Body of pancreas (tissue), 4 donors: ENCODE measurements around the gene GRM8. TPM values are rescaled to one million over a fixed set of nuclear protein-coding genes. Genes with fewer than 3 reads are reported as not detected.
A peak's percentile ranks its signal among the peaks of the same experiment; 100 is the strongest.

Experiments
- ATAC-seq: fragments of 150-250 bp; one replicate; pipeline ENCODE4 v1.9.1; 2016
- DNase-seq, 4 donors: peaks; one replicate each; pipeline ENCODE4 v3.0.0-alpha.2; 2019
- H3K27ac ChIP-seq, 4 donors: fragments of 200-600 bp; sonication (generic); 1 replicate in 3 of 4; 2 replicates in 1 of 4; pipeline versions ENCODE4 v1.5.1 to v1.6.1; 2016 to 2019; ENCODE audit warnings: mild to moderate bottlenecking in 1 of 4, mixed read lengths in 1 of 4, moderate library complexity in 1 of 4
- H3K27me3 ChIP-seq, 2 donors: fragments of 200-600 bp; sonication (generic); one replicate each; pipeline ENCODE4 v1.6.0; 2016; ENCODE audit warnings: mild to moderate bottlenecking in 1 of 2
- H3K36me3 ChIP-seq, 2 donors: fragments of 200-600 bp; sonication (generic); replicated peaks in 1 of 2; 2 replicates each; pipeline ENCODE4 v1.5.1; 2016; ENCODE audit warnings: low read depth in 2 of 2; ENCODE audit not compliant: insufficient read depth in 1 of 2
- H3K4me1 ChIP-seq: fragments of 200-600 bp; sonication (generic); one replicate; pipeline ENCODE4 v1.6.0; 2016
- H3K4me3 ChIP-seq, 2 donors: fragments of 200-600 bp; sonication (generic); 1 replicate in 1 of 2; 2 replicates in 1 of 2; pipeline ENCODE4 v1.5.1; 2016 to 2019
- H3K9me3 ChIP-seq, 3 donors: fragments of 200-600 bp; sonication (generic); 1 replicate in 2 of 3; 2 replicates in 1 of 3; pipeline ENCODE4 v1.5.1; 2016
- POLR2A ChIP-seq, 3 donors: fragments of 450-650 bp; IDR thresholded peaks; one replicate each; pipeline ENCODE4 v1.6.1; 2016; ENCODE audit warnings: antibody characterized with exemption in 3 of 3, mild to moderate bottlenecking in 2 of 3
- WGBS, 2 donors: methylation state at CpG; one replicate each; pipeline ENCODE4 v1.1.5; 2017; 5-methylcytosine and 5-hydroxymethylcytosine counted together
- intact Hi-C: fragments of 100-400 bp; cut with DNase I; formaldehyde crosslinking; loops from one replicate; pipeline ENCODE4 v1.15.1; 2023
- total RNA-seq, 2 donors: library from RNA; depleted of rRNA; stranded (reverse); fragments of >200 nt; gene quantifications; one replicate each; pipeline ENCODE4 v1.1.0, GENCODE V29; 2016
- TF ChIP-seq, protein P1 (sequence below), 7 experiments: fragments of 450-650 bp in 4 of 7; fragments of 200-600 bp in 3 of 7; sonication (generic) in 3 of 7; IDR thresholded peaks; one replicate each; pipeline ENCODE4 v1.5.1; 2016 to 2019; ENCODE audit warnings: antibody characterized with exemption in 7 of 7

GRM8 gene
- total RNA-seq, 2 donors from 2014 or later = 2.3 TPM; not detected in 1

DNA sequence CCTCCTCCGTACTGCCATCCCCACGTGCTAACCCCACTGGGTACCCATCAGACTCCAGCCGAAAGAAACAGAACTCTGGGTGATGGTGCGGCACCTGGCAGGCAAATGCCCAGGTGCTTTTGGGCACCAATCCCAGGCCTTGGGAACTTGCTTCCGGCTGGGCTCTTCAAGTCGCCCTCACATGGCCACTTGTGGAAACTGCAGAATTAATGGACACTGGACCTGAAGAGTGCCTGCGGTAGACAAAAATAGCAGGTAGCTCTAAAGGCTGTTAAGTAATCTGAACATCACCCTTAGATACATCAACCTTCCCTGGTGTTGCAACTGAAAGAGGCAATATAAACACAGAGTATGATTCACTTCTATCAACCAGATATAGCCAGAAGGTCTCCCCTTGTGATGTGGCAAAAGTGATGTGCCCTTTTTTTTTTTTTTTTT is 644.4 kb downstream of the GRM8 start:
- H3K9me3 ChIP-seq = no peaks in the 10 kb centered on the region
- H3K4me3 ChIP-seq = no peak overlapping the region
- DNase-seq = peak; percentile 13 to 54 (median 39)
- H3K27me3 ChIP-seq = no peaks in the 10 kb centered on the region
- no peaks in the 10 kb centered on the region for H3K36me3 ChIP-seq
- H3K27ac ChIP-seq = no peak overlapping the region
- H3K4me1 ChIP-seq = no peaks in the 10 kb centered on the region
- TF ChIP-seq, protein P1, sequence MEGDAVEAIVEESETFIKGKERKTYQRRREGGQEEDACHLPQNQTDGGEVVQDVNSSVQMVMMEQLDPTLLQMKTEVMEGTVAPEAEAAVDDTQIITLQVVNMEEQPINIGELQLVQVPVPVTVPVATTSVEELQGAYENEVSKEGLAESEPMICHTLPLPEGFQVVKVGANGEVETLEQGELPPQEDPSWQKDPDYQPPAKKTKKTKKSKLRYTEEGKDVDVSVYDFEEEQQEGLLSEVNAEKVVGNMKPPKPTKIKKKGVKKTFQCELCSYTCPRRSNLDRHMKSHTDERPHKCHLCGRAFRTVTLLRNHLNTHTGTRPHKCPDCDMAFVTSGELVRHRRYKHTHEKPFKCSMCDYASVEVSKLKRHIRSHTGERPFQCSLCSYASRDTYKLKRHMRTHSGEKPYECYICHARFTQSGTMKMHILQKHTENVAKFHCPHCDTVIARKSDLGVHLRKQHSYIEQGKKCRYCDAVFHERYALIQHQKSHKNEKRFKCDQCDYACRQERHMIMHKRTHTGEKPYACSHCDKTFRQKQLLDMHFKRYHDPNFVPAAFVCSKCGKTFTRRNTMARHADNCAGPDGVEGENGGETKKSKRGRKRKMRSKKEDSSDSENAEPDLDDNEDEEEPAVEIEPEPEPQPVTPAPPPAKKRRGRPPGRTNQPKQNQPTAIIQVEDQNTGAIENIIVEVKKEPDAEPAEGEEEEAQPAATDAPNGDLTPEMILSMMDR (IDR thresholded peaks at IDR 0.05) = peak in 4 of 7 experiments; percentile 24 to 36 (median 32)
- TF ChIP-seq POLR2A (IDR thresholded peaks at IDR 0.05) = no peak
- WGBS, 2 donors = 41 to 48% methylated on average over 7 of the region's 7 CpGs
- intact Hi-C loops = no loop called here
- peak; percentile 45 for ATAC-seq

DNA sequence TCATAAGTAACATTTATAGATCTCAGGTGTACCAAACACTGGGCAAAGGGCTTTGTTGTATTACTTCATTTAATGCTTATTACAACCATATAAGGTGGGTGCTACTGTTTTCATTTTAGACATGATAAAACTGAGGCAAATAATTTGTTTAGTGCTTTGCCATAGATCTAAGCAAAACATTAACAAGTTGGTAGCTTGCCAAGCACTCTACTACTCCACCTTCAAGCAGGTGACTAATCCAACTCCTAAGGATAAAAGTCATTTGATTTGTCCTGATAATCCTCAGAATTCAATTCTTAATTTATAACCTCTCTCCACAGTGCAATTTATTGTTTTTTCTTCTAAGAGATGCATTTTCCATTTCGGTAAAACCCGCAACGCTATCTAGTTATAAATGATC is 646.4 kb downstream of the GRM8 start:
- Histone ChIP-seq H3K4me3 (no peak overlapping the region), H3K36me3 (no peaks in the 10 kb centered on the region), H3K4me1 (no peaks in the 10 kb centered on the region), H3K27ac (no peak overlapping the region), H3K27me3 (no peaks in the 10 kb centered on the region), H3K9me3 (no peaks in the 10 kb centered on the region)
- DNase-seq = no peak
- no peak for TF ChIP-seq POLR2A (IDR thresholded peaks at IDR 0.05)
- TF ChIP-seq, protein P1 (IDR thresholded peaks at IDR 0.05) = no peak
- ATAC-seq = no peak
- WGBS, 2 donors = 68 to 81% methylated on average over 3 of the region's 3 CpGs
- intact Hi-C loops = no loop called here

DNA sequence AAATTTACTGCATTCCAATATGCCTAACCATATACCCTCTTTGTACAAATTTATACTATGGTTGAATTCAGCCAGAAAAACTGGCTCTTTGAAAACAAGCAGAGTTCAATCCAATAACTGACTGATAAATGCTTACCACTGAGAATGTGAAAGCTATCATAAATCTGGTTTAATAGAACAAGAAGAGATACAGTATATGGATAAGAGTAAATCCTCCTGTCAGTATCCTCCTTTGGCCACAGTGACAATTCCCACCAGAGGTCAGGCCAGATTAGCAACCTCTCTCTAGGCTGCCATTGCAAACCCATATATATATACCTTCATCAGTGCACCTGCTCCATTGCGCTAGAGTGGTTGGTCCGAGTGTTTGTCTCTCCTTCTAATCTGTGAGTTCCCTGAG is 647.2 kb downstream of the GRM8 start:
- Histone ChIP-seq H3K4me1 (no peaks in the 10 kb centered on the region), H3K27ac (no peak overlapping the region), H3K9me3 (no peaks in the 10 kb centered on the region), H3K36me3 (no peaks in the 10 kb centered on the region), H3K4me3 (no peak overlapping the region), H3K27me3 (no peaks in the 10 kb centered on the region)
- WGBS, 2 donors = 81 to 87% methylated on average over 2 of the region's 2 CpGs
- DNase-seq = no peak
- intact Hi-C loops = no loop called here
- ATAC-seq = no peak
- TF ChIP-seq, protein P1 (IDR thresholded peaks at IDR 0.05) = no peak
- TF ChIP-seq POLR2A (IDR thresholded peaks at IDR 0.05) = no peak

DNA sequence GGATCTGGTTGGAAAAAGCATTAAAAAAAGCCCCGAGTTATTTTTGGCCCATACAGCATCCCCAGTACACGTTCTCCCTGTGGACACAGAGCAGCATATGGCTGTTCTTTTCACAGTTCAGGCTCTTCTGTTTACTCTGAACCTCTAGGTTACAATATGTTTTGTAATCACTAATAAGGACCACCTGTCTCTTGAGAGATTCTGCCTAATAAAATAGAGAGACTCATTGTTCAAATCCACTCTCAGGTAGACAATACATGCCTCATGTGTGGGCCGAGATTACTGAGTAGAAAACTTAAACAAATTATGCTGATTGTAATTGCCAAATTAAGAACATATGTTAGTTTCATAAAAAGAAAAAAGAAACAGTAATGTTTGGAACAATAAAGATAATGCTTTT is 647.7 kb downstream of the GRM8 start:
- Histone ChIP-seq H3K9me3 (no peaks in the 10 kb centered on the region), H3K27me3 (no peaks in the 10 kb centered on the region), H3K4me1 (no peaks in the 10 kb centered on the region), H3K4me3 (no peak overlapping the region), H3K36me3 (no peaks in the 10 kb centered on the region), H3K27ac (no peak overlapping the region)
- no peak for DNase-seq
- intact Hi-C loops = no loop called here
- ATAC-seq = no peak
- 69 to 82% methylated on average over 3 of the region's 3 CpGs for WGBS, 2 donors
- TF ChIP-seq, protein P1 (IDR thresholded peaks at IDR 0.05) = no peak
- TF ChIP-seq POLR2A (IDR thresholded peaks at IDR 0.05) = no peak

DNA sequence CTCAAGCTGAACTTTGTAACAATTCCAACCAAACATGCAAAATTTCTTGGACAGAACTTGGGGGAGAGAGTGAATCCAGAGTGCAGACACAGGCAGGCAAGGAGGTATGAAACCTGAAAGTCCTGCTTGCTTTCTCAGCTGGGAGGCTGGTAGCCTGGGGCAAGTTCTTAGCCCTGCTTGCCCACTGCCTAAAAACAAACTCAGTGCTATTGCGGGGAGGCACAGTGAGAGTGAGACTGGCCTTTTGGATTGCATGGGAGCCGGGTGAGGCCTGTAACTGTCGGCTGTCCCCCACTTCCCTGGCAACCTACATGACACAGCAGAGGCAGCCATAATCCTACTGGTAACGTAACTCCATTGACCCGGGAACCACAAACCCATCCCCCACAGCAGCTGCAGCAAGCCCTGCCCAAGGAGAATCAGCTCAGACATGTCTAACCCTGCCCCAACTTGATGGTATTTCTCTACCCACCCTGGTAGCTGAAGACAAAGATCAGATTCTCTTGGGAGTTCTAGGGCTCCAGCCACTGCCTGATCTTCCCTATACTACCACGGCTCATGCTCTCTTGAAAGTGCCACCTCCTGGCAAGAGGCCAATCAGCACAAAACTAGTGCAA is 663.6 kb downstream of the GRM8 start:
- Histone ChIP-seq H3K27ac (no peak overlapping the region), H3K4me1 (no peaks in the 10 kb centered on the region), H3K4me3 (no peak overlapping the region), H3K36me3 (no peaks in the 10 kb centered on the region), H3K9me3 (peaks cover 0 to 13% (median 0%) of the 10 kb centered on the region in 3 donors), H3K27me3 (no peaks in the 10 kb centered on the region)
- 81 to 91% methylated on average over 6 of the region's 6 CpGs for WGBS, 2 donors
- intact Hi-C loops = no loop called here
- ATAC-seq (no peak), DNase-seq (no peak)
- TF ChIP-seq, protein P1 (IDR thresholded peaks at IDR 0.05) = no peak
- no peak for TF ChIP-seq POLR2A (IDR thresholded peaks at IDR 0.05)
